Superior temporal gyrus (tissue), 1 donor: ENCODE measurements around the gene PTPN12.
"Not testable (repeated sequence)": the region's sequence is repeated elsewhere in the genome, so short reads cannot be mapped to it uniquely, and the experiment has no call there.

Experiments
- DNase-seq: peaks from one replicate; pipeline ENCODE4 v3.0.0-alpha.2; 2016; ENCODE audit errors: extremely low spot score

PTPN12 gene

DNA sequence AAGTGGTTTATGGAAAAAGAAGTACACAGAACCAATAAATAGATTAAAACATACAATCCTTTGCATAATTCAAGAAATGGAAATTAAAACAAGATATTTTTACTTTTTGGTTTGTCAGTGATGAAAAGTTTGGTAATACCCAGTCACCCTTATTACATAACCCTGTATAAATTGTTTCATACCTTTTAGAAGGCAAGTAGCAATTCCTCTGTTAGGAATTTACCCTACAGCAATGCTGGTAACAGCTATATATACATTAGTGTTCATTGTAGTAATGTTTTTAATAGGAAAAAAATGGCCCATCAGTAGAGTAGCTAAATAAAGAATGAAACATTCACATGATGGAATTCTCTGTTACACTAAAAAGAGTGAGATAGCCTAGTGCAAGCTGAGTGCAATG is 42.7 kb downstream of the PTPN12 start:
- no peak for DNase-seq

DNA sequence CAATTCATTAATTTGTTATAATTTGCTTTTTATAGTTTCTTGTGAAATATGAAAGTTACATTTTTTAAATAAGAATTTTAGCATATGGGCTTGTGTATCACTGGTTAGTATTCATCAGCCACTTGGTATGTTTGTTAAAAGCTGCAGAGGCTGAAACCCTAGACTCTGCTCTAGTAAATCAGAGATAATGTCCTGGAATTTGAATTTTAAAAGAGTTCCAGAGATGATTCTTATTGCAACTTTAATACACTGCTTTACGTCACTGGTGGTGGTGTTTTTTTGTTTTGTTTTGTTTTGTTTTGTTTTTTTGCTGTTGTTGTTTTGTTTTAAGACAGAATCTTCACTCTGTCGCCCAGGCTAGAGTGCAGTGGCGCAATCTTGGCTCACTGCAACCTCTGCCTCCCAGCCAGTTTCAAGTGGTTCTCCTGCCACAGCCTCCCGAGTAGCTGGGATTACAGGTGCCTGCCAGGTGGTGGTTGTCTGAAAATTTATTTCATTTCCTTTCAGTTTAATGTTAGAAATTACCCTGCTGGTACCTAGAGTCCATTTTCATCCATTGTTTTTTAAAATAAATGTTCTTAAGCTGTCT is 43.8 kb downstream of the PTPN12 start:
- no peak for DNase-seq

GRCh38 chr7:77587272-77587671 is 50.2 kb downstream of the PTPN12 start:
- DNase-seq, result no peak

DNA sequence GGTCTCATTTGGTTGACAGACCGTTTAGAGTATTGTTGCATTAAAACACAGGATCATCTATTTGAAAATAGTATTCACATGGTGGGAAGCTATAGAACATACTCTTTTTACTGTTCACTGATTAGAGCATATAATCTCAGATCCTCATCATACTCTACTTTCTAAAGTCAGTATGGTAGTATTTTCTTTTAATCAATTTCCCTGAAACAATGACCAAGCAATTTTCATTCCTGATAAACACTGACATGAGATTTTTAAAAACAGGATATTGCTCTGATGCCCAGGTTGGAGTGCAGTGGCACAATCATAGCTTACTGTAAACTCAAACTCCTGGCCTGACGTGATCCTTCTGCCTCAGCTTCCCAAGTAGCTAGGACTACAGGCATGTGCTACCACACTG is 63.9 kb downstream of the PTPN12 start:
- DNase-seq, result no peak

DNA sequence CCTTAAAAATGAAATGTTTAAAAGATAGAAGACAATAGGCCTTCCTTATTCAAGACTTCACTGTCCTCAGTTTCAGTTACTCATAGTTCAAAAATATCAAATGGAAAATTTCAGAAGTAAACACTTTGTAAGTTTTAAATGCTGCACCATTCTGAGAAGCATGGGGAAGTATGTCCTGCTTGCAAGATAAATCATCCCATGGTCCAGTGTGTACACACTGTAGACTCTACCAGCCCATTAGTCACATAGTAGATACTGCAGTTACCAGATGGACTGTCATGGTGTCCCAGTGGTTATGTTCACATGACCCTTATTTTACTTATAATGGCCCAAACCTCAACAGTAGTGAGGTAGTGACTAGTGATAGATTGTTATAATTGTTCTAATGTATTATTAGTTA is 69.5 kb downstream of the PTPN12 start:
- DNase-seq, result no peak

DNA sequence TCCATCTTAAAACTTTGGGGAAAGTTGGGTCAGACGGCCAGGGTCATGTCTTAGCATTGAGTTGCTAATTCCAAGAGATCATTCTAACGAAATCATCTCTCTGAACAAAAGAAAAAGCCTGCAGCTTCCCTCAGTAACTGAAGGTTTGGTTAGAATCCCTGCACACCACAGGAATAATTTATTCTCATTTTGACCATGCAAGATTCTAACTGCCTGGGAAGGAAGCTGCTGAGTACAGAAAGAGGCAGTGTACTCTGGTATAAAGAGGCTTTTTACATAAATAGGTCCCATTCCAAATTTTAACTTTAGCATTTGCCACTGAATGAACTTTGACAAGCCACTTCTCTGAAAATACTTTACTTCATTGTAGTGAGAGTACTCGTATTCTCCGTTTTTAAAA is 82.2 kb downstream of the PTPN12 start:
- no peak for DNase-seq

DNA sequence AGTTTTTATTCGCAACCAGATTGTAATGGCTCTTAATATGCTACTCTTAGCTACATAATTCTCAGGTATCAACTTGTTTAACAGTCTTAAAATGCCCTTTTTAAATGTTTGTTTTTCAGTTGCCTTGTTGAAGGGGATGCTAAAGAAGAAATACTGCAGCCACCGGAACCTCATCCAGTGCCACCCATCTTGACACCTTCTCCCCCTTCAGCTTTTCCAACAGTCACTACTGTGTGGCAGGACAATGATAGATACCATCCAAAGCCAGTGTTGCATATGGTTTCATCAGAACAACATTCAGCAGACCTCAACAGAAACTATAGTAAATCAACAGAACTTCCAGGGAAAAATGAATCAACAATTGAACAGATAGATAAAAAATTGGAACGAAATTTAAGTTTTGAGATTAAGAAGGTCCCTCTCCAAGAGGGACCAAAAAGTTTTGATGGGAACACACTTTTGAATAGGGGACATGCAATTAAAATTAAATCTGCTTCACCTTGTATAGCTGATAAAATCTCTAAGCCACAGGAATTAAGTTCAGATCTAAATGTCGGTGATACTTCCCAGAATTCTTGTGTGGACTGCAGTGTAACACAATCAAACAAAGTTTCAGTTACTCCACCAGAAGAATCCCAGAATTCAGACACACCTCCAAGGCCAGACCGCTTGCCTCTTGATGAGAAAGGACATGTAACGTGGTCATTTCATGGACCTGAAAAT is 89.7 kb downstream of the PTPN12 start:
- DNase-seq, result no peak

DNA sequence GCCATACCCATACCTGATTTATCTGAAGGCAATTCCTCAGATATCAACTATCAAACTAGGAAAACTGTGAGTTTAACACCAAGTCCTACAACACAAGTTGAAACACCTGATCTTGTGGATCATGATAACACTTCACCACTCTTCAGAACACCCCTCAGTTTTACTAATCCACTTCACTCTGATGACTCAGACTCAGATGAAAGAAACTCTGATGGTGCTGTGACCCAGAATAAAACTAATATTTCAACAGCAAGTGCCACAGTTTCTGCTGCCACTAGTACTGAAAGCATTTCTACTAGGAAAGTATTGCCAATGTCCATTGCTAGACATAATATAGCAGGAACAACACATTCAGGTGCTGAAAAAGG is 90.2 kb downstream of the PTPN12 start:
- no peak for DNase-seq

DNA sequence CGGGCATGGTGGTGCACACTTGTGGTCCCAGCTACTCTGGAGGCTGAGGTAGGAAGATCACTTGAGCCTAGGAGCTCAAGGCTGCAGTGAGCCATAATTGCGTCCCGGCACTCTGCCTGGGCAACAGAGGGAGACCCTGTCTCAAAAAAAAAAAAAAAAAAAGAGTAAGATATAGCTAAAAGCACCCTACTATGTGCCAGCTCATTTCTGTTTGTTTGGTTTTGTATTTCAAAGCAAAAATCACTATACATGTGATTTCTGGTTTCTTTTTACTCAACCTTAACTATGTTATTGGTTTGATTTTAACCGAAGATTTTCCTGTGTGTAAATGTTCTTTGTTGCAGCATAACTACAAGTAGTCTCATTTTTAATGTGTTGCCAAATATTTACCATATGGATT is 92.7 kb downstream of the PTPN12 start:
- DNase-seq, result no peak

DNA sequence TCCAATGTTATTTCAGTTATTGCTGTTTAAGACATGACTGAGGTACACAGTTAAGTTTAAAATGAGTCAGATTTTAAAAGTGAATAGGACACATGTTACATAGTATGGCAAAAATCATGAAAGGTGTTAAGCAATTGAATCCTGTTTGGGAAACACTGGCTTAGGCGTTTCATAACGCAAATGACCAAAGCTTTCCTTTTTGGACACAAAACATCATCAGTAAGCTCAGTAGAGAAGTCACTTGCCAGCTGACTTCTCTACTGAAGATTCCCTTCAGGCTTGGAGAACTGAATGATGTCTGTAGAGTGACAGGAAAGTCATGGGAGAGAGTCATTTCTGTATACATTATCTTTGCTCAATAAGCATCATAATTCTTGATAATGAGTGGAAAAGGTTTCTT is 94.7 kb downstream of the PTPN12 start:
- no peak for DNase-seq

GRCh38 chr7:77644774-77645173 is 107.7 kb downstream of the PTPN12 start:
- DNase-seq, result no peak

GRCh38 chr7:77648742-77649338 is 111.7 kb downstream of the PTPN12 start:
- DNase-seq, result no peak

- no peak for DNase-seq
These were observed 112.7 kb downstream of the PTPN12 start for GRCh38 chr7:77649716-77650349.

DNA sequence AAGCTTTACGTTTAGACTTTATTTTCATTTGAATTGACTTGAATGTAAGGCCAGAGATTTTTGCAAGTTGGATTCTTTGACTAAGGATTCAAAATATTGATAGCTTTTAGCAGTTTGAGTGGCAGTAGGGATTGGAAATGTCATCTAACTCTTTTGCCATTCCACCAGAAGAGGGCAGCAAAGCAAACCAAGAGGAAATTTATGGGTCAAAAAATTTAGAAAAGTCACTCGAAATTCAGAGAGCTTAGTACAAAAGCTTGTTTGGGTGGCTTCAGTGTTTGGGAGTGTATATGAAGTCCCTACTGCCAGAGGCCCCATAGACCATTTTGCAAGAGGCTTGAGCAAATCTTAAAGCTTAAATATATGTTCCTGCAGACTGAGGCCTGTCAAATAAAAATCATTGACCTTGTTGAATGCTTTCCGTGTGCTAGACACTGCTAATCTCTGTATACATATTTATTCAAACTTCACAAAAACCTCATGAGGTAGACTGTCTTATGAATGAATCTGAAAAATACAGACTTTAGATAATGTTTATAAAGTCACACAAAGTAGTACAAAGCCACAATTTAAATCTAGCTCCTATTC is 114.6 kb downstream of the PTPN12 start:
- DNase-seq, result peak; percentile 82

GRCh38 chr7:77652826-77653225 is 115.7 kb downstream of the PTPN12 start:
- not testable (repeated sequence) for DNase-seq

- DNase-seq, result no peak
These were observed 116.5 kb downstream of the PTPN12 start for GRCh38 chr7:77653572-77653971.

- no peak for DNase-seq
These were observed 118.3 kb downstream of the PTPN12 start for GRCh38 chr7:77655356-77655755.

DNA sequence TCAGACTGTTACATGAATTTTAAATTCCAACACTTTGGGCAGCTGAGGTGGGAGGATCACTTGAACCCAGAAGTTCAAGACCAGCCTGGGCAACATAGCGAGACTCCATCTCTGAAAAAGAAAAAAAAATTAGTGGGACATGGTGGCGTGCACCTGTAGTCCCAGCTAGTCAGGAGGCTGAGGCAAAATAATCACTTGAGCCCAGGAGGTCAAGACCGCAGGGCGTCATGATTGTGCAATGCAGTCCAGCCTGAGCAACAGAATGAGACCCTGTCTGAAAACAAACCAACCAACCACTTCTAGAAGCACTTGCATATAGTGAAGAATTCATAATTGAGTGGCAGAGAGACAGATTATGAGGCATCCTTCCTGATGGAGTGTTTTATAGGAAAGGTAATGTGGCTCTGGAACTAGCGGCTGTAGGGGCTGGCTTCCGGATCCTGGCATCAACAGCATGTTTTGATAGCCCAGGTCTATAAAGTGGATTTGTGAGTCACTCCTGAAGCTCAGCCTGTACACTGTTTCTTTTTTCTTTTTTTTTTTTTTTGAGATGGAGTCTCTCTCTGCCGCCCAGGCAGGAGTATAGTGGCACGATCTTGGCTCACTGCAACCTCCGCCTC is 118.9 kb downstream of the PTPN12 start:
- no peak for DNase-seq

DNA sequence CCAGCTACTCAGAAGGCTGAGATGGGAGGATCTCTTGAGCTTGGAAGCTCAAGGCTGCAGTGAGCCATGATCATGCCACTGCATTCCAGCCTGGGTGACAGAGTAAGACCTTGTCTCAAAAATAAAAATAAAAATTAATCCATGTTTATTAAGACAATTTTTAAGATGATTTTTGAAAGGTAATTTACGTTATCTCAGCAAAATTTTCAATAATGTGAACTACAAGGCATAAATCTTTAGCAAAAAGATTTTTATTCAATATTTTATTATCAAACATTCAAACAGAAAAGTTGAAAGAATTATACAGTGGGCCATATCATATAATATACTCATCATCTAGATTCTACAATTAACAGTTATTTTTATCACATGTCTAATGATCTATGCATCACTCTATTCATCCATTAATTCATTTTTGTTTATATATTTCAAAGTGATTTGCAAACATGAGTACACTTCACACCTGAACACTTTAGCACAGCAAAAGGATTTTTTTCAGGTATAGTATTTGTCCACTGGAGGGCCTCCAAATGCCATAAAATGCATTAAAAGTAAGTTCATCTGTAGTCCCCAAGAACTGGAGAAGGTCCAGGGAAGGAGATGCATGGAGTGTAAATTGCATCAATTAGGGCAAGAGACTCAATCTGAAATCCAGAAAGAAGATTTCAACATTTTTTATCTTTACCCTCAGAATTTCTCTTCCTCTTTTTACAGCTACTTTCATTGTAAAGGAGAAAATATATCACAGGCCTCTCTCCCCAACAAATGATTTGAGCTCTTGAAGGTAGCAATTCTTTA is 120.5 kb downstream of the PTPN12 start:
- DNase-seq, result peak; percentile 78

GRCh38 chr7:77658928-77659327 is 121.8 kb downstream of the PTPN12 start:
- no peak for DNase-seq

DNA sequence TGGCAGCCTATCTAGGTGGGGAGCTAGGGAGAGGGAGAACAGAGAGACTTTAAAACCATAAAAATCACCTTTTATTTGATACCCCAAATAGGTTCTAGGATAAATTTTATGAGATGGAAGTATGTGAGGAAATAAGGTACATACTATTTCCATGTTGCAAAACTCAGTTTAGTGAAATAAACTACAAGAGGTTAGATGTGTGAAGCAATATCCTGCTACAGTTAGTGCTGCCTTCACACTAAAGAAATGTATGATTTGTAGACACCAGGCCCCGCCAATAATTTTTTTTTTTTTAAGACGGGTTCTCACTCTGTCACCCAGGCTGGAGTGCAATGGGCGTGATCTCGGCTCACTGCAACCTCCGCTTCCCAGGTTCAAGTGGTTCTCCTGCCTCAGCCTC is 124.7 kb downstream of the PTPN12 start:
- DNase-seq, result no peak
